Spleen (tissue), 7 donors: ENCODE data around the gene SERPINB11.

Experiments
- POLR2A ChIP-seq, 3 donors: fragments of 450-650 bp; IDR thresholded peaks; one replicate each; pipeline ENCODE4 v1.5.1; 2017; ENCODE audit warnings: antibody characterized with exemption in 3 of 3, mild to moderate bottlenecking in 1 of 3
- TF ChIP-seq, protein P1 (sequence below), 11 experiments: fragments of 200-600 bp in 7 of 11; fragments of 450-650 bp in 4 of 11; sonication (generic) in 4 of 11; IDR thresholded peaks in 8 of 11; conservative IDR thresholded peaks in 3 of 11; 1 replicate in 7 of 11; 2 replicates in 4 of 11; pipeline versions ENCODE4 v1.4.0 to v1.8.0; 2016 to 2021; ENCODE audit warnings: antibody characterized with exemption in 11 of 11, inconsistent platforms in 4 of 11, mild to moderate bottlenecking in 1 of 11
- donor health status: DM: no; HTN: no; CAD: no; lungs with moderate emphysema.
- donor health status: DM: no; HTN: no; CAD: no.
- donor health status: DM: no; HTN: no; CAD: no.

GRCh38 chr18:63725682-63726480, 23.1 kb downstream of the SERPINB11 start:
- TF ChIP-seq, protein P1, sequence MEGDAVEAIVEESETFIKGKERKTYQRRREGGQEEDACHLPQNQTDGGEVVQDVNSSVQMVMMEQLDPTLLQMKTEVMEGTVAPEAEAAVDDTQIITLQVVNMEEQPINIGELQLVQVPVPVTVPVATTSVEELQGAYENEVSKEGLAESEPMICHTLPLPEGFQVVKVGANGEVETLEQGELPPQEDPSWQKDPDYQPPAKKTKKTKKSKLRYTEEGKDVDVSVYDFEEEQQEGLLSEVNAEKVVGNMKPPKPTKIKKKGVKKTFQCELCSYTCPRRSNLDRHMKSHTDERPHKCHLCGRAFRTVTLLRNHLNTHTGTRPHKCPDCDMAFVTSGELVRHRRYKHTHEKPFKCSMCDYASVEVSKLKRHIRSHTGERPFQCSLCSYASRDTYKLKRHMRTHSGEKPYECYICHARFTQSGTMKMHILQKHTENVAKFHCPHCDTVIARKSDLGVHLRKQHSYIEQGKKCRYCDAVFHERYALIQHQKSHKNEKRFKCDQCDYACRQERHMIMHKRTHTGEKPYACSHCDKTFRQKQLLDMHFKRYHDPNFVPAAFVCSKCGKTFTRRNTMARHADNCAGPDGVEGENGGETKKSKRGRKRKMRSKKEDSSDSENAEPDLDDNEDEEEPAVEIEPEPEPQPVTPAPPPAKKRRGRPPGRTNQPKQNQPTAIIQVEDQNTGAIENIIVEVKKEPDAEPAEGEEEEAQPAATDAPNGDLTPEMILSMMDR (IDR thresholded peaks at IDR 0.05 in 8 of 11, conservative IDR thresholded peaks at IDR 0.05 in 3 of 11): no peak
- no peak for TF ChIP-seq POLR2A (IDR thresholded peaks at IDR 0.05)
